Measurements from ENCODE around the gene PCBD2. TPM values are rescaled to one million over a fixed set of nuclear protein-coding genes. Genes with fewer than 3 reads are reported as not detected.
"Not testable (repeated sequence)": the region's sequence is repeated elsewhere in the genome, so short reads cannot be mapped to it uniquely, and the experiment has no call there.

Gene PCBD2
- total RNA-seq, 1 experiment from 2014 or later, result 10.9 TPM

- CTCF ChIA-PET, result no interaction called here
- H3K27me3 ChIP-seq (ENCODE audit: insufficient read depth, low read length), result no peaks in the 10 kb centered on the region
- DNase-seq (ENCODE audit: low read depth, low spot score) (no peak), ATAC-seq (no peak)
- no peak overlapping the region for H3K4me2 ChIP-seq (ENCODE audit: low read length)
- RAD21 ChIA-PET (ENCODE audit: low non-redundant PET in 1 of 2, low total read pairs in 2 of 2, uncharacterized antibody in 2 of 2, unreplicated experiment in 2 of 2), result no interaction called here
- TF ChIP-seq, protein P1, sequence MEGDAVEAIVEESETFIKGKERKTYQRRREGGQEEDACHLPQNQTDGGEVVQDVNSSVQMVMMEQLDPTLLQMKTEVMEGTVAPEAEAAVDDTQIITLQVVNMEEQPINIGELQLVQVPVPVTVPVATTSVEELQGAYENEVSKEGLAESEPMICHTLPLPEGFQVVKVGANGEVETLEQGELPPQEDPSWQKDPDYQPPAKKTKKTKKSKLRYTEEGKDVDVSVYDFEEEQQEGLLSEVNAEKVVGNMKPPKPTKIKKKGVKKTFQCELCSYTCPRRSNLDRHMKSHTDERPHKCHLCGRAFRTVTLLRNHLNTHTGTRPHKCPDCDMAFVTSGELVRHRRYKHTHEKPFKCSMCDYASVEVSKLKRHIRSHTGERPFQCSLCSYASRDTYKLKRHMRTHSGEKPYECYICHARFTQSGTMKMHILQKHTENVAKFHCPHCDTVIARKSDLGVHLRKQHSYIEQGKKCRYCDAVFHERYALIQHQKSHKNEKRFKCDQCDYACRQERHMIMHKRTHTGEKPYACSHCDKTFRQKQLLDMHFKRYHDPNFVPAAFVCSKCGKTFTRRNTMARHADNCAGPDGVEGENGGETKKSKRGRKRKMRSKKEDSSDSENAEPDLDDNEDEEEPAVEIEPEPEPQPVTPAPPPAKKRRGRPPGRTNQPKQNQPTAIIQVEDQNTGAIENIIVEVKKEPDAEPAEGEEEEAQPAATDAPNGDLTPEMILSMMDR (IDR thresholded peaks at IDR 0.05 in 2 of 3, conservative IDR thresholded peaks at IDR 0.05 in 1 of 3; ENCODE audit: borderline replicate concordance in 1 of 3, insufficient read depth in 1 of 3, low read depth in 2 of 3, low read length in 2 of 3), result no peak
- no peak for TF ChIP-seq EZH2 (IDR thresholded peaks at IDR 0.05)
- TF ChIP-seq ZNF274 (IDR thresholded peaks at IDR 0.05; ENCODE audit: low read depth, low read length), result no peak
- no peak for TF ChIP-seq ELF1 (IDR thresholded peaks at IDR 0.05; ENCODE audit: borderline replicate concordance, low read depth)
- no peak for TF ChIP-seq TCF7L2 (IDR thresholded peaks at IDR 0.05; ENCODE audit: borderline replicate concordance, extremely low read depth, insufficient read depth, insufficient read length)
- TF ChIP-seq, protein P2, sequence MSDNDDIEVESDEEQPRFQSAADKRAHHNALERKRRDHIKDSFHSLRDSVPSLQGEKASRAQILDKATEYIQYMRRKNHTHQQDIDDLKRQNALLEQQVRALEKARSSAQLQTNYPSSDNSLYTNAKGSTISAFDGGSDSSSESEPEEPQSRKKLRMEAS (IDR thresholded peaks at IDR 0.05), result no peak
- no peak for TF ChIP-seq EZH2phosphoT487 (IDR thresholded peaks at IDR 0.05; ENCODE audit: borderline replicate concordance)
- no peak for TF ChIP-seq SIN3A (IDR thresholded peaks at IDR 0.05; ENCODE audit: low read depth)
- TF ChIP-seq YY1 (IDR thresholded peaks at IDR 0.05; ENCODE audit: extremely low read depth, insufficient replicate concordance, low read depth, low read length), result no peak
- no peak for TF ChIP-seq ZFX (IDR thresholded peaks at IDR 0.05)
- no peak for TF ChIP-seq RAD21 (IDR thresholded peaks at IDR 0.05; ENCODE audit: low read depth)
- no peaks in the 10 kb centered on the region for H3K79me2 ChIP-seq (ENCODE audit: insufficient read depth, low read length)
- no peak overlapping the region for H3K4me3 ChIP-seq (replicated peaks in 1 of 2; ENCODE audit: low read depth in 1 of 2, low read length in 2 of 2)
- H3K4me1 ChIP-seq (ENCODE audit: control insufficient read depth in 1 of 2, insufficient read depth in 2 of 2, low read length in 2 of 2), result no peaks in the 10 kb centered on the region
- BruUV-seq (replicated peaks), result no TSS peak
- intact Hi-C loops (cut with micrococcal nuclease), result no loop called here
- no peaks in the 10 kb centered on the region for H3K9me3 ChIP-seq (ENCODE audit: control insufficient read depth in 1 of 2, insufficient read depth in 1 of 2, low read depth in 1 of 2, low read length in 2 of 2)
- POLR2A ChIA-PET, result no interaction called here
- H3K36me3 ChIP-seq (ENCODE audit: control insufficient read depth in 1 of 2, insufficient read depth in 2 of 2, low read length in 2 of 2), result no peaks in the 10 kb centered on the region
- no peak overlapping the region for H2AFZ ChIP-seq (ENCODE audit: low read depth, low read length, poor library complexity, severe bottlenecking)
- H4K20me1 ChIP-seq (ENCODE audit: insufficient read depth), result no peaks in the 10 kb centered on the region
- H3K9ac ChIP-seq (ENCODE audit: low read length), result no peak overlapping the region
- H3K27ac ChIP-seq (ENCODE audit: low read depth, low read length), result no peak overlapping the region
- H3K9me2 ChIP-seq (ENCODE audit: insufficient read depth), result no peaks in the 10 kb centered on the region
Measured at GRCh38 chr5:134989266-134989830, 84.4 kb downstream of the PCBD2 start.

DNA sequence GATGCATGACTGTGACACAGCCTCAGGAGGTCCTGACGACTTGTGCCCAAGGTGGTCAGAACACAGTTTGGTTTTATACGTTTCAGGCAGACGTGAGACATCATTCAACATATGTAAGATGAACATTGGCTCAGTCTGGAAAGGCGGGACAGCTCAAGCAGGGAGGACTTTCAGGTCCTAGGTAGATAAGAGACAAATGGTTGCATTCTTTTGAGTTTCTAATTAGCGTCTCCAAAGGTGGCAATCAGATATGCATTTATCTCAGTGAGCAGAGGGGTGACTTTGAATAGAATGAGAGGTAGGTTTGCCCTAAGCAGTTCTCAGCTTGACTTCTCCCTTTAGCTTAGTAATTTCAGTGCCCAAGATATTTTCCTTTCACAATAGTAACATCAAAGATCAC lies 85.3 kb downstream of the PCBD2 start:
- H3K9me3 ChIP-seq (ENCODE audit: control insufficient read depth in 1 of 2, insufficient read depth in 1 of 2, low read depth in 1 of 2, low read length in 2 of 2); intact Hi-C loops (cut with micrococcal nuclease); H3K36me3 ChIP-seq (ENCODE audit: control insufficient read depth in 1 of 2, insufficient read depth in 2 of 2, low read length in 2 of 2); H3K79me2 ChIP-seq (ENCODE audit: insufficient read depth, low read length); CTCF ChIA-PET; H4K20me1 ChIP-seq (ENCODE audit: insufficient read depth); H3K4me2 ChIP-seq (ENCODE audit: low read length); BruUV-seq (replicated peaks); POLR2A ChIA-PET; H3K4me3 ChIP-seq (replicated peaks in 1 of 2; ENCODE audit: low read depth in 1 of 2, low read length in 2 of 2); DNase-seq (ENCODE audit: low read depth, low spot score); ATAC-seq; H3K4me1 ChIP-seq (ENCODE audit: control insufficient read depth in 1 of 2, insufficient read depth in 2 of 2, low read length in 2 of 2); RAD21 ChIA-PET (ENCODE audit: low non-redundant PET in 1 of 2, low total read pairs in 2 of 2, uncharacterized antibody in 2 of 2, unreplicated experiment in 2 of 2); H3K27me3 ChIP-seq (ENCODE audit: insufficient read depth, low read length); H3K27ac ChIP-seq (ENCODE audit: low read depth, low read length); H3K9me2 ChIP-seq (ENCODE audit: insufficient read depth); H2AFZ ChIP-seq (ENCODE audit: low read depth, low read length, poor library complexity, severe bottlenecking); H3K9ac ChIP-seq (ENCODE audit: low read length): not testable (repeated sequence)

All from HCT116 (cell line).